Epithelial cell of proximal tubule (primary cell): Measurements from ENCODE around the gene NIPAL4. TPM values are rescaled to one million over a fixed set of nuclear protein-coding genes. Genes with fewer than 3 reads are reported as not detected.

ENCODE experiments used
- DNase-seq: peaks from one replicate; pipeline ENCODE4 v3.0.0-alpha.2; 2011; ENCODE audit warnings: low read depth
- H3K4me3 ChIP-seq: 2 replicates; pipeline ENCODE4 v1.5.1; 2011; ENCODE audit warnings: low read depth, mild to moderate bottlenecking, low read length
- CTCF ChIP-seq: conservative IDR thresholded peaks from 2 replicates; pipeline ENCODE4 v1.5.1; 2012; ENCODE audit warnings: low read depth, mild to moderate bottlenecking, low read length
- total RNA-seq: library from RNA; depleted of rRNA; stranded (reverse); fragments of >200 nt; gene quantifications from 2 replicates; pipeline ENCODE4 v1.2.3, GENCODE V29; 2015

Gene NIPAL4
- total RNA-seq, 1 donor from 2014 or later: 2.4 TPM

GRCh38 chr5:157494178-157494832 lies 34.3 kb downstream of the NIPAL4 start:
- DNase-seq: no peak
- H3K4me3 ChIP-seq: no peak overlapping the region
- TF ChIP-seq CTCF: no peak

GRCh38 chr5:157496864-157497263 lies 36.9 kb downstream of the NIPAL4 start:
- DNase-seq: no peak
- H3K4me3 ChIP-seq: no peak overlapping the region
- TF ChIP-seq CTCF: no peak

- DNase-seq: no peak
- TF ChIP-seq CTCF: no peak
- H3K4me3 ChIP-seq: no peak overlapping the region
Observed at GRCh38 chr5:157497875-157498611, 38.0 kb downstream of the NIPAL4 start.

- H3K4me3 ChIP-seq: no peak overlapping the region
- TF ChIP-seq CTCF: no peak
- no peak for DNase-seq
Observed at GRCh38 chr5:157502143-157502647, 42.2 kb downstream of the NIPAL4 start.

GRCh38 chr5:157504053-157504452 lies 44.0 kb downstream of the NIPAL4 start:
- H3K4me3 ChIP-seq: no peak overlapping the region
- DNase-seq: no peak
- no peak for TF ChIP-seq CTCF

GRCh38 chr5:157505496-157505895 lies 45.5 kb downstream of the NIPAL4 start:
- DNase-seq: no peak
- H3K4me3 ChIP-seq: no peak overlapping the region
- no peak for TF ChIP-seq CTCF
